Liver (tissue), 9 donors: ENCODE measurements around the gene CUX1. TPM values are rescaled to one million over a fixed set of nuclear protein-coding genes. Genes with fewer than 3 reads are reported as not detected.

Experiments
- DNase-seq: peaks from one replicate; pipeline ENCODE4 v3.0.0-alpha.2; 2017; ENCODE audit warnings: low spot score
- H3K27ac ChIP-seq, 2 donors: one replicate each; pipeline ENCODE4 v1.7.0; 2013; ENCODE audit warnings: inconsistent platforms in 2 of 2, low read length in 2 of 2, control low read depth in 1 of 2, low read depth in 1 of 2, mild to moderate bottlenecking in 1 of 2
- H3K27me3 ChIP-seq, 4 donors: one replicate each; pipeline versions ENCODE4 v1.6.1 to v1.7.0; 2013; ENCODE audit warnings: low read length in 3 of 4, inconsistent platforms in 1 of 4, mild to moderate bottlenecking in 1 of 4, moderate library complexity in 1 of 4; ENCODE audit not compliant: control insufficient read depth in 4 of 4, insufficient read depth in 4 of 4
- H3K36me3 ChIP-seq, 4 donors: one replicate each; pipeline versions ENCODE4 v1.6.1 to v1.7.0; 2013; ENCODE audit warnings: low read length in 3 of 4, mild to moderate bottlenecking in 3 of 4, low read depth in 1 of 4, moderate library complexity in 1 of 4; ENCODE audit not compliant: control insufficient read depth in 4 of 4, insufficient read depth in 3 of 4
- H3K4me1 ChIP-seq, 4 donors: one replicate each; pipeline versions ENCODE4 v1.6.1 to v1.7.0; 2013; ENCODE audit warnings: low read length in 3 of 4, mild to moderate bottlenecking in 3 of 4, moderate library complexity in 1 of 4; ENCODE audit not compliant: control insufficient read depth in 4 of 4, insufficient read depth in 4 of 4
- H3K4me3 ChIP-seq, 3 donors: one replicate each; pipeline versions ENCODE4 v1.6.1 to v1.7.0; 2013; ENCODE audit warnings: low read length in 3 of 3, control low read depth in 1 of 3, low read depth in 1 of 3, mild to moderate bottlenecking in 1 of 3
- H3K9ac ChIP-seq, 2 donors: one replicate each; pipeline ENCODE4 v1.7.0; 2013; ENCODE audit warnings: low read length in 2 of 2, mild to moderate bottlenecking in 2 of 2, moderate library complexity in 2 of 2, control low read depth in 1 of 2, low read depth in 1 of 2
- H3K9me3 ChIP-seq, 4 donors: one replicate each; pipeline versions ENCODE4 v1.6.1 to v1.7.0; 2013; ENCODE audit warnings: low read length in 3 of 4; ENCODE audit not compliant: control insufficient read depth in 4 of 4
- ATF3 ChIP-seq: IDR thresholded peaks from 2 replicates; pipeline ENCODE4 v1.6.1; 2016; ENCODE audit warnings: antibody characterized with exemption
- CTCF ChIP-seq: fragments of 150-350 bp; IDR thresholded peaks from 2 replicates; pipeline ENCODE4 v1.5.1; 2017; ENCODE audit warnings: improper control_type of control experiment, low read depth, low read length; ENCODE audit not compliant: missing input control
- EGR1 ChIP-seq, 2 donors: IDR thresholded peaks; 2 replicates each; pipeline ENCODE4 v1.6.1; 2016 to 2018; ENCODE audit warnings: antibody characterized with exemption in 2 of 2, low read depth in 2 of 2
- FOXA1 ChIP-seq: IDR thresholded peaks from 2 replicates; pipeline ENCODE4 v1.6.1; 2016; ENCODE audit warnings: antibody characterized with exemption
- FOXA2 ChIP-seq: IDR thresholded peaks from 2 replicates; pipeline ENCODE4 v1.6.1; 2016; ENCODE audit warnings: antibody characterized with exemption
- GABPA ChIP-seq, 2 donors: IDR thresholded peaks in 1 of 2; conservative IDR thresholded peaks in 1 of 2; 2 replicates each; pipeline ENCODE4 v1.6.1; 2016; ENCODE audit warnings: antibody characterized with exemption in 2 of 2, mild to moderate bottlenecking in 1 of 2, moderate library complexity in 1 of 2
- HNF4A ChIP-seq, 2 donors: conservative IDR thresholded peaks; 2 replicates each; pipeline ENCODE4 v1.6.1; 2016; ENCODE audit warnings: antibody characterized with exemption in 2 of 2, mild to moderate bottlenecking in 2 of 2
- HNF4G ChIP-seq: IDR thresholded peaks from 2 replicates; pipeline ENCODE4 v1.6.1; 2016; ENCODE audit warnings: antibody characterized with exemption
- JUND ChIP-seq, 2 donors: IDR thresholded peaks; 2 replicates each; pipeline ENCODE4 v1.6.1; 2016; ENCODE audit warnings: antibody characterized with exemption in 2 of 2
- NR2F2 ChIP-seq: IDR thresholded peaks from 2 replicates; pipeline ENCODE4 v1.6.1; 2016; ENCODE audit warnings: antibody characterized with exemption
- RAD21 ChIP-seq, 2 donors: IDR thresholded peaks; 2 replicates each; pipeline ENCODE4 v1.6.1; 2016; ENCODE audit warnings: antibody characterized with exemption in 2 of 2, mild to moderate bottlenecking in 2 of 2
- RXRA ChIP-seq, 2 donors: IDR thresholded peaks; 2 replicates each; pipeline ENCODE4 v1.6.1; 2017 to 2018; ENCODE audit warnings: antibody characterized with exemption in 2 of 2, mild to moderate bottlenecking in 1 of 2
- SP1 ChIP-seq: IDR thresholded peaks from 2 replicates; pipeline ENCODE4 v1.6.1; 2018; ENCODE audit warnings: antibody characterized with exemption, mild to moderate bottlenecking
- TAF1 ChIP-seq: conservative IDR thresholded peaks from 2 replicates; pipeline ENCODE4 v1.6.1; 2016; ENCODE audit warnings: antibody characterized with exemption, mild to moderate bottlenecking
- YY1 ChIP-seq: IDR thresholded peaks from 2 replicates; pipeline ENCODE4 v1.6.1; 2016; ENCODE audit warnings: antibody characterized with exemption, mild to moderate bottlenecking
- WGBS: extraction: QIAGEN DNeasy Blood & Tissue Kit; methylation state at CpG from one replicate; pipeline ENCODE4 v1.1.7; 2013; 5-methylcytosine and 5-hydroxymethylcytosine counted together
- polyA plus RNA-seq, 2 donors: library from polyadenylated mRNA; stranded (reverse) in 1 of 2; unstranded in 1 of 2; fragments of 200-250 nt in 1 of 2; fragments of >200 nt in 1 of 2; fragmentation: Nextera tagmentation in 1 of 2; extraction: Ambion mirVana in 1 of 2; gene quantifications; one replicate each; pipeline versions ENCODE4 v1.2.1 to v1.2.3, GENCODE V29; 2013 to 2015
- total RNA-seq, 2 donors: library from RNA; depleted of rRNA; stranded (reverse); fragments of >200 nt; gene quantifications; one replicate each; pipeline ENCODE4 v1.2.3, GENCODE V29; 2014
- TF ChIP-seq, protein P1 (sequence below): IDR thresholded peaks from 2 replicates; pipeline ENCODE4 v1.6.1; 2016; ENCODE audit warnings: antibody characterized with exemption, mild to moderate bottlenecking
- TF ChIP-seq, protein P2 (sequence below): IDR thresholded peaks from 2 replicates; pipeline ENCODE4 v1.6.1; 2016; ENCODE audit warnings: antibody characterized with exemption
- TF ChIP-seq, protein P3 (sequence below): IDR thresholded peaks from 2 replicates; pipeline ENCODE4 v1.6.1; 2016; ENCODE audit warnings: antibody characterized with exemption
- donor health status: healthy.
- donor health status: healthy.
- donor health status: healthy.
- donor health status: healthy.
- donor health status: healthy.

CUX1 gene
- total and polyA plus RNA-seq, 4 donors, result 18.6 to 40.6 (median 21.4) TPM

- H3K27me3 ChIP-seq, result no peaks in the 10 kb centered on the region
- no peak for DNase-seq
- H3K27ac ChIP-seq, result no peak overlapping the region
- TF ChIP-seq ATF3 (no peak), HNF4A (conservative IDR thresholded peaks at IDR 0.05) (no peak), NR2F2 (no peak), JUND (IDR thresholded peaks at IDR 0.05) (no peak), GABPA (IDR thresholded peaks at IDR 0.05 in 1 of 2, conservative IDR thresholded peaks at IDR 0.05 in 1 of 2) (no peak), SP1 (no peak), YY1 (no peak), RAD21 (IDR thresholded peaks at IDR 0.05) (no peak), HNF4G (no peak), EGR1 (IDR thresholded peaks at IDR 0.05; ENCODE audit: low read depth in 2 of 2) (no peak), FOXA1 (no peak), TAF1 (no peak), FOXA2 (no peak), RXRA (IDR thresholded peaks at IDR 0.05) (no peak), CTCF (no peak)
- TF ChIP-seq, protein P1, sequence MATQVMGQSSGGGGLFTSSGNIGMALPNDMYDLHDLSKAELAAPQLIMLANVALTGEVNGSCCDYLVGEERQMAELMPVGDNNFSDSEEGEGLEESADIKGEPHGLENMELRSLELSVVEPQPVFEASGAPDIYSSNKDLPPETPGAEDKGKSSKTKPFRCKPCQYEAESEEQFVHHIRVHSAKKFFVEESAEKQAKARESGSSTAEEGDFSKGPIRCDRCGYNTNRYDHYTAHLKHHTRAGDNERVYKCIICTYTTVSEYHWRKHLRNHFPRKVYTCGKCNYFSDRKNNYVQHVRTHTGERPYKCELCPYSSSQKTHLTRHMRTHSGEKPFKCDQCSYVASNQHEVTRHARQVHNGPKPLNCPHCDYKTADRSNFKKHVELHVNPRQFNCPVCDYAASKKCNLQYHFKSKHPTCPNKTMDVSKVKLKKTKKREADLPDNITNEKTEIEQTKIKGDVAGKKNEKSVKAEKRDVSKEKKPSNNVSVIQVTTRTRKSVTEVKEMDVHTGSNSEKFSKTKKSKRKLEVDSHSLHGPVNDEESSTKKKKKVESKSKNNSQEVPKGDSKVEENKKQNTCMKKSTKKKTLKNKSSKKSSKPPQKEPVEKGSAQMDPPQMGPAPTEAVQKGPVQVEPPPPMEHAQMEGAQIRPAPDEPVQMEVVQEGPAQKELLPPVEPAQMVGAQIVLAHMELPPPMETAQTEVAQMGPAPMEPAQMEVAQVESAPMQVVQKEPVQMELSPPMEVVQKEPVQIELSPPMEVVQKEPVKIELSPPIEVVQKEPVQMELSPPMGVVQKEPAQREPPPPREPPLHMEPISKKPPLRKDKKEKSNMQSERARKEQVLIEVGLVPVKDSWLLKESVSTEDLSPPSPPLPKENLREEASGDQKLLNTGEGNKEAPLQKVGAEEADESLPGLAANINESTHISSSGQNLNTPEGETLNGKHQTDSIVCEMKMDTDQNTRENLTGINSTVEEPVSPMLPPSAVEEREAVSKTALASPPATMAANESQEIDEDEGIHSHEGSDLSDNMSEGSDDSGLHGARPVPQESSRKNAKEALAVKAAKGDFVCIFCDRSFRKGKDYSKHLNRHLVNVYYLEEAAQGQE, result no peak
- TF ChIP-seq, protein P2, sequence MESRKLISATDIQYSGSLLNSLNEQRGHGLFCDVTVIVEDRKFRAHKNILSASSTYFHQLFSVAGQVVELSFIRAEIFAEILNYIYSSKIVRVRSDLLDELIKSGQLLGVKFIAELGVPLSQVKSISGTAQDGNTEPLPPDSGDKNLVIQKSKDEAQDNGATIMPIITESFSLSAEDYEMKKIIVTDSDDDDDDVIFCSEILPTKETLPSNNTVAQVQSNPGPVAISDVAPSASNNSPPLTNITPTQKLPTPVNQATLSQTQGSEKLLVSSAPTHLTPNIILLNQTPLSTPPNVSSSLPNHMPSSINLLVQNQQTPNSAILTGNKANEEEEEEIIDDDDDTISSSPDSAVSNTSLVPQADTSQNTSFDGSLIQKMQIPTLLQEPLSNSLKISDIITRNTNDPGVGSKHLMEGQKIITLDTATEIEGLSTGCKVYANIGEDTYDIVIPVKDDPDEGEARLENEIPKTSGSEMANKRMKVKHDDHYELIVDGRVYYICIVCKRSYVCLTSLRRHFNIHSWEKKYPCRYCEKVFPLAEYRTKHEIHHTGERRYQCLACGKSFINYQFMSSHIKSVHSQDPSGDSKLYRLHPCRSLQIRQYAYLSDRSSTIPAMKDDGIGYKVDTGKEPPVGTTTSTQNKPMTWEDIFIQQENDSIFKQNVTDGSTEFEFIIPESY, result no peak
- TF ChIP-seq, protein P3, sequence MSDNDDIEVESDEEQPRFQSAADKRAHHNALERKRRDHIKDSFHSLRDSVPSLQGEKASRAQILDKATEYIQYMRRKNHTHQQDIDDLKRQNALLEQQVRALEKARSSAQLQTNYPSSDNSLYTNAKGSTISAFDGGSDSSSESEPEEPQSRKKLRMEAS, result no peak
- no peaks in the 10 kb centered on the region for H3K4me1 ChIP-seq
- no peak overlapping the region for H3K9ac ChIP-seq
- peaks cover 0 to 4% (median 0%) of the 10 kb centered on the region in 4 donors for H3K36me3 ChIP-seq
- no peak overlapping the region for H3K4me3 ChIP-seq
- 73% methylated on average over 10 of the region's 10 CpGs for WGBS
- no peaks in the 10 kb centered on the region for H3K9me3 ChIP-seq
Observed at GRCh38 chr7:102147008-102147407, 329.6 kb downstream of the CUX1 start.
